Transverse colon (tissue), 3 donors: ENCODE results near the gene STING1.

ENCODE experiments used
- EP300 ChIP-seq: sonication (generic); formaldehyde crosslinking; IDR thresholded peaks from one replicate; pipeline ENCODE4 v1.6.1; 2017; ENCODE audit warnings: antibody characterized with exemption, low read depth
- TF ChIP-seq, protein P1 (sequence below), 5 experiments: fragments of 200-600 bp in 3 of 5; fragments of 450-650 bp in 2 of 5; sonication (generic) in 3 of 5; IDR thresholded peaks; 1 replicate in 2 of 5; 2 replicates in 3 of 5; pipeline ENCODE4 v1.5.1; 2016 to 2017; ENCODE audit warnings: antibody characterized with exemption in 5 of 5, inconsistent platforms in 3 of 5, mild to moderate bottlenecking in 2 of 5, moderate library complexity in 1 of 5

GRCh38 chr5:139451878-139452660, 30.5 kb downstream of the STING1 start:
- TF ChIP-seq EP300: no peak
- TF ChIP-seq, protein P1, sequence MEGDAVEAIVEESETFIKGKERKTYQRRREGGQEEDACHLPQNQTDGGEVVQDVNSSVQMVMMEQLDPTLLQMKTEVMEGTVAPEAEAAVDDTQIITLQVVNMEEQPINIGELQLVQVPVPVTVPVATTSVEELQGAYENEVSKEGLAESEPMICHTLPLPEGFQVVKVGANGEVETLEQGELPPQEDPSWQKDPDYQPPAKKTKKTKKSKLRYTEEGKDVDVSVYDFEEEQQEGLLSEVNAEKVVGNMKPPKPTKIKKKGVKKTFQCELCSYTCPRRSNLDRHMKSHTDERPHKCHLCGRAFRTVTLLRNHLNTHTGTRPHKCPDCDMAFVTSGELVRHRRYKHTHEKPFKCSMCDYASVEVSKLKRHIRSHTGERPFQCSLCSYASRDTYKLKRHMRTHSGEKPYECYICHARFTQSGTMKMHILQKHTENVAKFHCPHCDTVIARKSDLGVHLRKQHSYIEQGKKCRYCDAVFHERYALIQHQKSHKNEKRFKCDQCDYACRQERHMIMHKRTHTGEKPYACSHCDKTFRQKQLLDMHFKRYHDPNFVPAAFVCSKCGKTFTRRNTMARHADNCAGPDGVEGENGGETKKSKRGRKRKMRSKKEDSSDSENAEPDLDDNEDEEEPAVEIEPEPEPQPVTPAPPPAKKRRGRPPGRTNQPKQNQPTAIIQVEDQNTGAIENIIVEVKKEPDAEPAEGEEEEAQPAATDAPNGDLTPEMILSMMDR (IDR thresholded peaks at IDR 0.05): no peak
